HG02798 (cell line): ENCODE data around the gene HOXC11.

Source experiments
- ATAC-seq: cut with Tn5 transposase; IDR thresholded peaks from one replicate; pipeline ENCODE4 v1.9.1; 2021; ENCODE audit warnings: mild to moderate bottlenecking; ENCODE audit not compliant: unreplicated experiment, poor library complexity

Gene HOXC11

GRCh38 chr12:53983568-53983949, 10.6 kb downstream of the HOXC11 start:
- ATAC-seq, result no peak

- ATAC-seq, result no peak
These were observed 11.1 kb downstream of the HOXC11 start for GRCh38 chr12:53983950-53984572.

- ATAC-seq, result peak; percentile 67
These were observed 12.2 kb downstream of the HOXC11 start, which contains the start of gene HOXC10 for GRCh38 chr12:53984901-53985691. Gene HOXC10 (plus strand): TSS chr12:53985146. CDS start chr12:53985260, 114 bp downstream.

- ATAC-seq, result no peak
These were observed 12.7 kb downstream of the HOXC11 start for GRCh38 chr12:53985692-53985993.

GRCh38 chr12:53985994-53986685, 13.2 kb downstream of the HOXC11 start:
- no peak for ATAC-seq

- ATAC-seq, result no peak
These were observed 14.0 kb downstream of the HOXC11 start for GRCh38 chr12:53986686-53987483.

- no peak for ATAC-seq
These were observed 14.9 kb downstream of the HOXC11 start for GRCh38 chr12:53987787-53988230.

GRCh38 chr12:53988541-53989226, 15.8 kb downstream of the HOXC11 start:
- no peak for ATAC-seq

GRCh38 chr12:53989227-53990113, 16.5 kb downstream of the HOXC11 start:
- ATAC-seq, result peak; percentile 43

GRCh38 chr12:53990311-53991076, 17.6 kb downstream of the HOXC11 start:
- no peak for ATAC-seq

GRCh38 chr12:53991077-53991460, 18.1 kb downstream of the HOXC11 start:
- ATAC-seq, result no peak

- ATAC-seq, result no peak
These were observed 19.5 kb downstream of the HOXC11 start for GRCh38 chr12:53992377-53992889.

- ATAC-seq, result no peak
These were observed 20.5 kb downstream of the HOXC11 start for GRCh38 chr12:53993162-53994008.

- no peak for ATAC-seq
These were observed 21.0 kb downstream of the HOXC11 start for GRCh38 chr12:53994009-53994263.

- ATAC-seq, result no peak
These were observed 21.5 kb downstream of the HOXC11 start for GRCh38 chr12:53994264-53995001.

- no peak for ATAC-seq
These were observed 22.1 kb downstream of the HOXC11 start for GRCh38 chr12:53995002-53995377.
